LNCaP clone FGC (cell line): Measurements from ENCODE around the gene DOC2A.
"Not testable (repeated sequence)": the region's sequence is repeated elsewhere in the genome, so short reads cannot be mapped to it uniquely, and the experiment has no call there.

Source experiments
- DNase-seq: peaks from one replicate; pipeline ENCODE4 v3.0.0-alpha.2; 2011; ENCODE audit warnings: low read depth
- H3K4me3 ChIP-seq: 2 replicates; pipeline ENCODE4 v1.5.1; 2011; ENCODE audit warnings: mild to moderate bottlenecking, low read depth, low read length, control low read depth
- TF ChIP-seq, protein P1 (sequence below): IDR thresholded peaks from 2 replicates; pipeline ENCODE4 v1.5.1; 2012; ENCODE audit warnings: mild to moderate bottlenecking; ENCODE audit not compliant: control insufficient read depth, insufficient read depth; ENCODE audit errors: extremely low read depth

The DOC2A gene

DNA sequence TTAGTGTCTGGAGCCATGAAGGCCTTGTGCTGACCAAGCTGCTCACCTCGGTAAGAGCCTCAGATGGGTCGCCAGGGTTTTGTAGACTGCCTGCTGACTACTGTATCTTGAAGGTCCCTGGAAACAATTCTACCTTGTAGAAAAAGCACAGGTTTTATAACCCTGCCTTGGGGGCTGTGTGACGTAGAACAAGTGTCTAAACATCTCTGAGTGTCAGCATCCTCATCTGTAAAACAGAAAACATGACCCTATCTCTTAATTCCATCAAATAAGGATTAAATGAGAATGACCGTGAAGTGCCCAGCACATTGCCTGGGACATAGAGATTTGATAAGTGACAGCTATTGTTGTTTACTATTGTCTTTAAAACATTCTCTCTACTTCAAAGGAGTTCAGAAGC is 42.6 kb downstream of the DOC2A start:
- DNase-seq: no peak
- TF ChIP-seq, protein P1, sequence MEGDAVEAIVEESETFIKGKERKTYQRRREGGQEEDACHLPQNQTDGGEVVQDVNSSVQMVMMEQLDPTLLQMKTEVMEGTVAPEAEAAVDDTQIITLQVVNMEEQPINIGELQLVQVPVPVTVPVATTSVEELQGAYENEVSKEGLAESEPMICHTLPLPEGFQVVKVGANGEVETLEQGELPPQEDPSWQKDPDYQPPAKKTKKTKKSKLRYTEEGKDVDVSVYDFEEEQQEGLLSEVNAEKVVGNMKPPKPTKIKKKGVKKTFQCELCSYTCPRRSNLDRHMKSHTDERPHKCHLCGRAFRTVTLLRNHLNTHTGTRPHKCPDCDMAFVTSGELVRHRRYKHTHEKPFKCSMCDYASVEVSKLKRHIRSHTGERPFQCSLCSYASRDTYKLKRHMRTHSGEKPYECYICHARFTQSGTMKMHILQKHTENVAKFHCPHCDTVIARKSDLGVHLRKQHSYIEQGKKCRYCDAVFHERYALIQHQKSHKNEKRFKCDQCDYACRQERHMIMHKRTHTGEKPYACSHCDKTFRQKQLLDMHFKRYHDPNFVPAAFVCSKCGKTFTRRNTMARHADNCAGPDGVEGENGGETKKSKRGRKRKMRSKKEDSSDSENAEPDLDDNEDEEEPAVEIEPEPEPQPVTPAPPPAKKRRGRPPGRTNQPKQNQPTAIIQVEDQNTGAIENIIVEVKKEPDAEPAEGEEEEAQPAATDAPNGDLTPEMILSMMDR: no peak
- H3K4me3 ChIP-seq: no peak overlapping the region

DNA sequence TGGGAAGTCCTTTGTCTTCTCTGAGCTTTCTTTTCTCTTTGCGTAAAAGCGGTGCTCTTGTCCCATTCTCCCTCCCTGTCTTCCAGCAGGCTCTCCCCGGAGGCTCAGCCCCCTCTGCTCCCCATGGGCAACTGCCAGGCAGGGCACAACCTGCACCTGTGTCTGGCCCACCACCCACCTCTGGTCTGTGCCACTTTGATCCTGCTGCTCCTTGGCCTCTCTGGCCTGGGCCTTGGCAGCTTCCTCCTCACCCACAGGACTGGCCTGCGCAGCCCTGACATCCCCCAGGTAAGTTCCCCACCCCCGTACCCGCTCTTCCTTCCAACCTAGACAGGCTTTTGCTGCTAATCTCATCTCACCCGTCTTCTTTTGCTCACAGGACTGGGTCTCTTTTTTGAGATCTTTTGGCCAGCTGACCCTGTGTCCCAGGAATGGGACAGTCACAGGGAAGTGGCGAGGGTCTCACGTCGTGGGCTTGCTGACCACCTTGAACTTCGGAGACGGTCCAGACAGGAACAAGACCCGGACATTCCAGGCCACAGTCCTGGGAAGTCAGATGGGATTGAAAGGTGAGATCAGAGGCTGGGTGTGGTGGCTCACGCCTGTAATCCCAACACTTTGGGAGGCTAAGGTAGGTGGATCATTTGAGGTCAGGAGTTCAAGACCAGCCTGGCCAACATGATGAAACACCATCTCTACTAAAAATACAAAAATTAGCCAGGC is 47.6 kb downstream of the DOC2A start:
- peak overlapping the region; percentile 66 for H3K4me3 ChIP-seq
- DNase-seq: no peak
- TF ChIP-seq, protein P1: no peak

DNA sequence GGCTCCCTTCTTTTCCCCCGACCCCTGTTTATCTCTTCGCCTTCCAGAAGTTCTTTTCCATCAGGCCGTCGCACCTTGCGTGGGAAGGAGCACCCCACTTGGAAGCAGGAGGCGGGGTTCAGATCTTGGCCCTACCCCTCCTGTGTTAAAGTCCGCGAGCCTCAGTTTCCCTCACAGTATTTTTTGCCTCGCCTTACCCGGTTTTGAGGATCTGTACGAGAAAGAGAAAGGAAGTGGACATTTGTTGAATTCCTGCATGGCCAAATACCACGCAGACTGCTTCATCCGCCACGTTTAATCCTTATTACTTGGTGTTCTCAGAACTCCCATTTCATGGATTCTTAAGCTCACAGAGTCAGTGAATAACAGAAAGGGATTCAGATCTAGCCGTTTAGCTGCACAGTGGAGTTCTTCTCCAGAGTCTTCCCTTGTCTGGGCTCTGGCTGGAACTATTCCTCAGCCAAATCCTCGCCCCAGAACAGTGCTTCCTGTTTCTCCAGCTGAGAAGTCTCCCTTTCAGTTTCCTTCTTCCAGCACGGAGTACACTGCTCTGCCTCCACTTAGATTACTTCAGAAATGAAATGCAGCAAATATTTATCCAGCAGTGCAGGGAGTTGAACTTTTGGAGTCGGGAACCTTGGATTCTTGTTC is 48.4 kb downstream of the DOC2A start:
- H3K4me3 ChIP-seq: peak overlapping the region; percentile 66
- no peak for DNase-seq
- TF ChIP-seq, protein P1: no peak

DNA sequence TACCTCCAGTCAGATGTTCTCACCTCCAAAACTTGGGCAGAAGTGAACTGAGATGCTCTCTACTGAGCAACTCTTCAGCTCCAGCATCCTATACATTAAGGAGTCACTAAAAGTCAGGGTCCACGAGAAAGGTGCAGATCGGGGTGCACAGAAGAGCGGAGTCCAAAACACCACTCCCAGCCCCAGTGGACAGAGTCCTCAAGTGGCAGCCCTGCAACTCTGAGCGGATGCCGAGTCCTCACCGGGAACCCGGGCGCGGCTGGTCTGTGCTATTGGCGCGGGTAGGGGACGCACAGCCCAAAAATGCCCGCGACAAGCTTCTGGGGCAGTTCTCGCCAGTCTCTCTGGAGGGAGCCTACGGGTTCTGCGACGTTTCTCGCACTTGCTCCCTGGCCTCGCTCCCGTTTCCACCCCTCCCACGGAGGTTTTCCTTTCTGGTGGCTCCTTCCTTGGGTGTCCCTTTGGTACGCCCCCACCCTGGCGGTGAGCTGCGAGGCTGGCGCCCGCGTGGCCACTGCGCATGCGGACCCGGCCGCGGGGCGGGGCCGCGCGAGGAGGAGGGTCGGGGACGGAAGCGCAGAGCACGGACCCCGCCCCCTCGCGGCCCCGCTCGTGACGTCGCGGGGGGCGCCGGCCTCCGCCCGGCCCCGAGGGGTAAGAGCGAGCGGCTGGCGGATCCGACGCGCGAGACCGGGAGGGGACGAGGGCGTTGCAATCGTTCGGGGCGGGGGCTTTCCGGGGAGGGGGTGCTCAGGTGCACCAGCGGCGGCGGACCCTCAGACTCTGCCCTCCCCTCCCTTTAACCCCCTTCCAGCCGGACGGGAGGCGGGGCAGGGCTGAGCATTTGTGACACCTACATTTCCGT is 49.1 kb downstream of the DOC2A start, which contains the start of gene TMEM219:
TSS of gene TMEM219 (plus strand) at position 601 of the 865 bp plus-strand sequence. CDS start 1,065 bp downstream, outside the sequence.
- peak within 1 kb of the TSS; percentile 66 for H3K4me3 ChIP-seq
- TF ChIP-seq, protein P1: no peak; the same call in 1 of the 2 replicates
- peak; percentile 58 for DNase-seq

DNA sequence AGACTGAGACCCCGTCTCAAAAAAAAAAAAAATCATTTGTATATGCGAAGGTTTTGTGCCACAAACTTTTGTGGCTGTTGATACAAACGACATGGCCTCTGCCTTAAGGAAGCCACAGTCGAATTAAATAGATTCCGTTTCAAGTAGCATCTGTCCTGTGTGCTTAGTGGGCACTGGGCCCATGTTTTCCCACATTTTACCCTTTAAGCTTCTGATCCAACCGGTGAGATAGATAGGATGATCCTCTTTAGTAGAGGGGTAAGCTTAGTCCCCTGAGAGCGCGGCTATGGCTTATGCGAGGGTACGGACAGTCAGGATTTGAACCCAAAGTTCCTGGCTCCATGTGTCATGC is 49.7 kb downstream of the DOC2A start:
- peak overlapping the region; percentile 66 for H3K4me3 ChIP-seq
- DNase-seq: no peak
- TF ChIP-seq, protein P1: no peak

- DNase-seq, H3K4me3 ChIP-seq: not testable (repeated sequence)
Observed at GRCh38 chr16:29959821-29960220, 51.0 kb downstream of the DOC2A start.

- TF ChIP-seq, protein P1: no peak
- no peak for DNase-seq
- H3K4me3 ChIP-seq: no peak overlapping the region
Observed at GRCh38 chr16:29959293-29959692, 51.5 kb downstream of the DOC2A start.
